Caco-2 (cell line): ENCODE data around the gene RNF223. TPM values are rescaled to one million over a fixed set of nuclear protein-coding genes. Genes with fewer than 3 reads are reported as not detected.

ENCODE experiments used
- BruUV-seq: library from RNA; stranded (reverse); fragments of 400-500 nt; replicated peaks from 2 replicates; lab custom pipeline; 2021; lab: Mats Ljungman, UMichigan
- CTCF ChIA-PET: fragments of 300-600 bp; sonication (Branson Sonifier 250); formaldehyde crosslinking; loops from one replicate; lab custom pipeline; 2022; ENCODE audit warnings: antibody characterized with exemption; lab: Charles Lee
- POLR2A ChIA-PET: fragments of 300-600 bp; sonication (Branson Sonifier 250); formaldehyde crosslinking; loops from one replicate; lab custom pipeline; 2022; ENCODE audit warnings: antibody characterized with exemption; lab: Charles Lee
- DNase-seq, 2 experiments: peaks; one replicate each; pipeline versions ENCODE4 v3.0.0 to v3.0.0-alpha.2; 2020 to 2022
- H3K27me3 ChIP-seq: replicated peaks from 2 replicates; pipeline ENCODE4 v1.6.0; 2011; ENCODE audit warnings: low read length; ENCODE audit not compliant: control insufficient read depth, insufficient read depth
- H3K36me3 ChIP-seq: 2 replicates; pipeline ENCODE4 v1.5.1; 2011; ENCODE audit warnings: low read length; ENCODE audit not compliant: control insufficient read depth, insufficient read depth
- H3K4me1 ChIP-seq: fragments of 250-450 bp; sonication (Bioruptor Pico); 2 replicates; pipeline ENCODE4 v1.5.1; 2020; ENCODE audit warnings: mild to moderate bottlenecking
- H3K4me3 ChIP-seq: 2 replicates; pipeline ENCODE4 v1.5.1; 2011; ENCODE audit warnings: low read depth, mild to moderate bottlenecking, control low read depth, low read length
- H3K9me3 ChIP-seq: fragments of 250-450 bp; sonication (Bioruptor Pico); 2 replicates; pipeline ENCODE4 v1.5.1; 2020; ENCODE audit warnings: mild to moderate bottlenecking, moderate library complexity
- H3K27ac Mint-ChIP-seq: one replicate; pipeline ENCODE4 v1.8.0; 2022; ENCODE audit warnings: mixed read lengths; ENCODE audit not compliant: unreplicated experiment
- H3K27me3 Mint-ChIP-seq: one replicate; pipeline ENCODE4 v1.8.0; 2022; ENCODE audit warnings: mixed read lengths; ENCODE audit not compliant: insufficient read depth, unreplicated experiment
- H3K36me3 Mint-ChIP-seq: one replicate; pipeline ENCODE4 v1.8.0; 2022; ENCODE audit warnings: mild to moderate bottlenecking, mixed read lengths; ENCODE audit not compliant: insufficient read depth, unreplicated experiment
- H3K4me1 Mint-ChIP-seq: one replicate; pipeline ENCODE4 v1.8.0; 2022; ENCODE audit warnings: low read depth, mixed read lengths; ENCODE audit not compliant: unreplicated experiment
- H3K4me3 Mint-ChIP-seq: one replicate; pipeline ENCODE4 v1.8.0; 2022; ENCODE audit warnings: mild to moderate bottlenecking, moderate library complexity, mixed read lengths; ENCODE audit not compliant: unreplicated experiment
- H3K9me3 Mint-ChIP-seq: one replicate; pipeline ENCODE4 v1.8.0; 2022; ENCODE audit warnings: mixed read lengths; ENCODE audit not compliant: unreplicated experiment
- CTCF ChIP-seq, 2 experiments: fragments of 200-600 bp in 1 of 2; IDR thresholded peaks; 1 replicate in 1 of 2; 2 replicates in 1 of 2; pipeline versions ENCODE4 v1.5.1 to v1.8.0; 2011 to 2022; ENCODE audit warnings: antibody characterized with exemption in 1 of 2, control low read depth in 1 of 2, inconsistent platforms in 1 of 2, low read depth in 1 of 2, low read length in 1 of 2, mild to moderate bottlenecking in 1 of 2, moderate library complexity in 1 of 2; ENCODE audit not compliant: insufficient read depth in 1 of 2, severe bottlenecking in 1 of 2, unreplicated experiment in 1 of 2
- intact Hi-C: fragments of 100-400 bp; cut with micrococcal nuclease; formaldehyde crosslinking; loops from one replicate; pipeline ENCODE4 v1.10.0; 2022; ENCODE audit not compliant: unreplicated experiment
- total RNA-seq: library from RNA; stranded (reverse); gene quantifications from 2 replicates; pipeline ENCODE4 v1.2.3, GENCODE V29; 2022

RNF223 gene
- total RNA-seq, 1 experiment from 2014 or later: 0.57 TPM

- intact Hi-C loops: no loop called here
- Histone ChIP-seq H3K4me3 (no peak overlapping the region), H3K27me3 (no peaks in the 10 kb centered on the region), H3K4me1 (peaks cover 41% of the 10 kb centered on the region), H3K36me3 (peaks cover 3% of the 10 kb centered on the region; the same call in 1 of the 2 replicates), H3K9me3 (no peaks in the 10 kb centered on the region)
- CTCF ChIA-PET: no interaction called here
- no peak for TF ChIP-seq CTCF (IDR thresholded peaks at IDR 0.05; ENCODE audit: insufficient read depth in 1 of 2, low read depth in 1 of 2, low read length in 1 of 2, severe bottlenecking in 1 of 2, unreplicated experiment in 1 of 2)
- H3K36me3 Mint-ChIP-seq: peaks cover 41% of the 10 kb centered on the region
- peak overlapping the region; percentile 84 for H3K27ac Mint-ChIP-seq
- POLR2A ChIA-PET: interaction anchor here (0.6 to 0.8 kb wide), 2 partner anchors 34 to 41 kb away, joined by 3 to 8 read pairs; no protein-coding TSS in a partner anchor
- H3K4me1 Mint-ChIP-seq: peaks cover 13% of the 10 kb centered on the region
- peak; percentile 87 to 92 for DNase-seq
- no peaks in the 10 kb centered on the region for H3K27me3 Mint-ChIP-seq
- peak overlapping the region; percentile 56 for H3K4me3 Mint-ChIP-seq
- BruUV-seq: no TSS peak
- no peaks in the 10 kb centered on the region for H3K9me3 Mint-ChIP-seq
Measured at GRCh38 chr1:1024771-1025699, 49.1 kb downstream of the RNF223 start.

GRCh38 chr1:1024149-1024770 lies 49.8 kb downstream of the RNF223 start:
- no peaks in the 10 kb centered on the region for H3K27me3 ChIP-seq
- peak overlapping the region; percentile 56 for H3K4me3 Mint-ChIP-seq
- intact Hi-C loops: no loop called here
- H3K9me3 Mint-ChIP-seq: no peaks in the 10 kb centered on the region
- peak overlapping the region; percentile 84 for H3K27ac Mint-ChIP-seq
- H3K4me3 ChIP-seq: no peak overlapping the region
- POLR2A ChIA-PET: interaction anchor here (0.8 kb wide), 1 partner anchor 35 kb away, joined by 3 read pairs; no protein-coding TSS in a partner anchor
- H3K4me1 Mint-ChIP-seq: peaks cover 13% of the 10 kb centered on the region
- H3K4me1 ChIP-seq: peaks cover 41% of the 10 kb centered on the region
- H3K36me3 Mint-ChIP-seq: peaks cover 41% of the 10 kb centered on the region
- BruUV-seq: no TSS peak
- H3K27me3 Mint-ChIP-seq: no peaks in the 10 kb centered on the region
- H3K36me3 ChIP-seq: peaks cover 3% of the 10 kb centered on the region; the same call in 1 of the 2 replicates
- TF ChIP-seq CTCF (IDR thresholded peaks at IDR 0.05; ENCODE audit: insufficient read depth in 1 of 2, low read depth in 1 of 2, low read length in 1 of 2, severe bottlenecking in 1 of 2, unreplicated experiment in 1 of 2): no peak
- DNase-seq: no peak
- CTCF ChIA-PET: no interaction called here
- H3K9me3 ChIP-seq: no peaks in the 10 kb centered on the region

- Histone ChIP-seq H3K27me3 (no peaks in the 10 kb centered on the region), H3K4me1 (peaks cover 45% of the 10 kb centered on the region), H3K4me3 (no peak overlapping the region), H3K9me3 (no peaks in the 10 kb centered on the region), H3K36me3 (peaks cover 3% of the 10 kb centered on the region; the same call in 1 of the 2 replicates)
- intact Hi-C loops: no loop called here
- no peak for TF ChIP-seq CTCF (IDR thresholded peaks at IDR 0.05; ENCODE audit: insufficient read depth in 1 of 2, low read depth in 1 of 2, low read length in 1 of 2, severe bottlenecking in 1 of 2, unreplicated experiment in 1 of 2)
- no peak for DNase-seq
- Mint-ChIP-seq H3K36me3 (peaks cover 41% of the 10 kb centered on the region), H3K27ac (peak overlapping the region; percentile 84), H3K9me3 (no peaks in the 10 kb centered on the region), H3K4me1 (peaks cover 13% of the 10 kb centered on the region), H3K4me3 (no peak overlapping the region), H3K27me3 (no peaks in the 10 kb centered on the region)
- POLR2A ChIA-PET: interaction anchor here (1.4 kb wide), 1 partner anchor 17 kb away, joined by 3 read pairs; no protein-coding TSS in a partner anchor
- BruUV-seq: no TSS peak
- CTCF ChIA-PET: no interaction called here
Measured at GRCh38 chr1:1023700-1024099, 50.4 kb downstream of the RNF223 start.
